Naive B cell (primary cell): Measurements from ENCODE around the gene RHD. TPM values are rescaled to one million over a fixed set of nuclear protein-coding genes. Genes with fewer than 3 reads are reported as not detected.
"Not testable (repeated sequence)": the region's sequence is repeated elsewhere in the genome, so short reads cannot be mapped to it uniquely, and the experiment has no call there.

Source experiments
- ATAC-seq, 2 donors: fragments of 150-1000 bp; cut with Tn5 transposase; 2 replicates each; pipeline ENCODE4 v1.10.0; 2021; ENCODE audit warnings: low read depth in 2 of 2, mild to moderate bottlenecking in 2 of 2, moderate library complexity in 2 of 2
- DNase-seq: peaks from one replicate; pipeline ENCODE4 v3.0.0; 2022
- H3K27ac Mint-ChIP-seq, 6 donors: one replicate each; pipeline ENCODE4 v1.8.0; 2020 to 2022; ENCODE audit warnings: mild to moderate bottlenecking in 6 of 6, mixed read lengths in 6 of 6, moderate library complexity in 5 of 6, inconsistent platforms in 2 of 6
- H3K27me3 Mint-ChIP-seq, 3 donors: one replicate each; pipeline ENCODE4 v1.8.0; 2021 to 2022; ENCODE audit warnings: mixed read lengths in 3 of 3, mild to moderate bottlenecking in 1 of 3
- H3K36me3 Mint-ChIP-seq, 2 donors: one replicate each; pipeline ENCODE4 v1.8.0; 2020 to 2022; ENCODE audit warnings: mixed read lengths in 2 of 2, inconsistent platforms in 1 of 2, mild to moderate bottlenecking in 1 of 2
- H3K4me1 Mint-ChIP-seq, 3 donors: one replicate each; pipeline ENCODE4 v1.8.0; 2020 to 2022; ENCODE audit warnings: mixed read lengths in 3 of 3, inconsistent platforms in 1 of 3, mild to moderate bottlenecking in 1 of 3, moderate library complexity in 1 of 3
- H3K4me3 Mint-ChIP-seq, 8 donors: one replicate each; pipeline ENCODE4 v1.8.0; 2020 to 2022; ENCODE audit warnings: mild to moderate bottlenecking in 8 of 8, mixed read lengths in 8 of 8, moderate library complexity in 8 of 8, inconsistent platforms in 2 of 8
- H3K9me3 Mint-ChIP-seq, 7 donors: one replicate each; pipeline ENCODE4 v1.8.0; 2020 to 2022; ENCODE audit warnings: mixed read lengths in 7 of 7, mild to moderate bottlenecking in 5 of 7, inconsistent platforms in 2 of 7, moderate library complexity in 1 of 7
- polyA plus RNA-seq, 6 donors: library from polyadenylated mRNA; unstranded; fragments of 300-500 nt; fragmentation: Illumina TruSeq; gene quantifications; one replicate each; pipeline ENCODE4 v1.2.3, GENCODE V29; 2021; ENCODE audit warnings: low read depth in 6 of 6

Gene RHD
- polyA plus RNA-seq, 6 donors from 2014 or later = 0.29 to 0.62 (median 0.39) TPM; not detected in 1

- H3K4me1 Mint-ChIP-seq = peaks cover 0 to 5% (median 0%) of the 10 kb centered on the region in 3 donors
- no peak overlapping the region for H3K4me3 Mint-ChIP-seq
- ATAC-seq (no peak), DNase-seq (no peak)
- H3K36me3 Mint-ChIP-seq = peaks cover 14 to 20% of the 10 kb centered on the region in 2 donors
- H3K27me3 Mint-ChIP-seq = no peaks in the 10 kb centered on the region
- H3K27ac Mint-ChIP-seq = peak overlapping the region in 1 of 6 donors; percentile 34
- H3K9me3 Mint-ChIP-seq = no peaks in the 10 kb centered on the region
Measured at GRCh38 chr1:25360596-25361581, 88.6 kb downstream of the RHD start.

GRCh38 chr1:25361901-25362300 is 89.6 kb downstream of the RHD start:
- DNase-seq (no peak), ATAC-seq (no peak)
- Mint-ChIP-seq H3K36me3 (peaks cover 7 to 14% of the 10 kb centered on the region in 2 donors), H3K9me3 (no peaks in the 10 kb centered on the region), H3K4me1 (no peaks in the 10 kb centered on the region), H3K27me3 (no peaks in the 10 kb centered on the region), H3K4me3 (no peak overlapping the region), H3K27ac (peak overlapping the region in 2 of 6 donors; percentile 26 to 27)

- H3K9me3 Mint-ChIP-seq, H3K27ac Mint-ChIP-seq, H3K27me3 Mint-ChIP-seq, H3K4me1 Mint-ChIP-seq, ATAC-seq, H3K4me3 Mint-ChIP-seq, DNase-seq: not testable (repeated sequence)
- peaks cover 4 to 14% of the 10 kb centered on the region in 2 donors for H3K36me3 Mint-ChIP-seq
Measured at GRCh38 chr1:25362634-25363559, 90.6 kb downstream of the RHD start.

- Mint-ChIP-seq H3K9me3 (no peaks in the 10 kb centered on the region), H3K36me3 (no peaks in the 10 kb centered on the region), H3K4me3 (no peak overlapping the region), H3K4me1 (no peaks in the 10 kb centered on the region), H3K27me3 (no peaks in the 10 kb centered on the region), H3K27ac (no peak overlapping the region)
- no peak for DNase-seq
- ATAC-seq = no peak
Measured at GRCh38 chr1:25369241-25369640, 96.9 kb downstream of the RHD start.

- H3K9me3 Mint-ChIP-seq, H3K4me3 Mint-ChIP-seq, ATAC-seq, H3K36me3 Mint-ChIP-seq, DNase-seq, H3K27me3 Mint-ChIP-seq, H3K27ac Mint-ChIP-seq, H3K4me1 Mint-ChIP-seq: not testable (repeated sequence)
Measured at GRCh38 chr1:25369691-25370271, 97.5 kb downstream of the RHD start.

GRCh38 chr1:25371757-25372156 is 99.4 kb downstream of the RHD start:
- not testable (repeated sequence) for H3K4me1 Mint-ChIP-seq, H3K9me3 Mint-ChIP-seq, H3K27me3 Mint-ChIP-seq, ATAC-seq, H3K4me3 Mint-ChIP-seq, DNase-seq, H3K27ac Mint-ChIP-seq, H3K36me3 Mint-ChIP-seq

- not testable (repeated sequence) for ATAC-seq
Measured at GRCh38 chr1:25378367-25378766, 106.1 kb downstream of the RHD start.

More at GRCh38 chr1:25378367-25378766, 106.1 kb downstream of the RHD start:
- H3K36me3 Mint-ChIP-seq, H3K27ac Mint-ChIP-seq, H3K9me3 Mint-ChIP-seq, H3K4me1 Mint-ChIP-seq, H3K27me3 Mint-ChIP-seq, H3K4me3 Mint-ChIP-seq, DNase-seq: not testable (repeated sequence)

Other genes with a start within 250 kb of the RHD start
- 10 to 100 TPM; 69.2 to 93.1 (median 78.0) TPM for gene SYF2, start 40.0 kb upstream of the RHD start, polyA plus RNA-seq
- gene RSRP1, start 25.1 kb upstream of the RHD start, polyA plus RNA-seq = 10 to 100 TPM; 34.2 to 78.0 (median 68.9) TPM
- 100 to 1,000 TPM; 123 to 151 (median 137) TPM for gene TMEM50A, start 65.8 kb downstream of the RHD start, polyA plus RNA-seq
- under 1 TPM in 3 of 6 donors, not detected in 3; 0.23 to 0.70 (median 0.28) TPM for gene RHCE, start 148.3 kb downstream of the RHD start, polyA plus RNA-seq
- gene MACO1, start 158.4 kb downstream of the RHD start, polyA plus RNA-seq = 1 to 10 TPM; 2.7 to 9.9 (median 7.2) TPM